ENCODE results near the gene NLRC5.

- no peak for TF ChIP-seq EZH2phosphoT487 (conservative IDR thresholded peaks at IDR 0.05; ENCODE audit: low read length)
- TF ChIP-seq CTCF (IDR thresholded peaks at IDR 0.05; ENCODE audit: insufficient read depth, low read length, poor library complexity, severe bottlenecking), result no peak
Measured at GRCh38 chr16:57028086-57028485, 38.7 kb downstream of the NLRC5 start.
